Measurements from ENCODE around the gene CXCL3. TPM values are rescaled to one million over a fixed set of nuclear protein-coding genes. Genes with fewer than 3 reads are reported as not detected.

The CXCL3 gene
- total and polyA plus RNA-seq, 9 of the 15 experiments (the other 6 are each of a cell fraction or from before 2014, with no cell fraction given): 2.3 to 8.9 (median 6.1) TPM

GRCh38 chr4:74056114-74056857 lies 17.8 kb upstream of the CXCL3 start (continued):
- TF ChIP-seq PRPF4 (IDR thresholded peaks at IDR 0.05; ENCODE audit: insufficient read depth, low read depth, low read length, poor library complexity, severe bottlenecking) (no peak), YY1 (IDR thresholded peaks at IDR 0.05; ENCODE audit: borderline replicate concordance in 1 of 3, control insufficient read depth in 1 of 3, extremely low read depth in 1 of 3, insufficient read depth in 3 of 3, insufficient read length in 1 of 3, insufficient replicate concordance in 2 of 3, low read depth in 1 of 3, low read length in 2 of 3) (peak in 1 of 3 experiments; percentile 8), NFRKB (IDR thresholded peaks at IDR 0.05; ENCODE audit: low read depth) (peak; percentile 98), CTCFL (IDR thresholded peaks at IDR 0.05; ENCODE audit: borderline replicate concordance, insufficient read depth, low read depth, low read length, poor library complexity, severe bottlenecking) (no peak), GATAD2B (IDR thresholded peaks at IDR 0.05; ENCODE audit: borderline replicate concordance) (peak; percentile 68), NFXL1 (CRISPR knock-in tag; IDR thresholded peaks at IDR 0.05) (peak; percentile 67), KLF13 (tag; IDR thresholded peaks at IDR 0.05; ENCODE audit: borderline replicate concordance, low read depth) (peak; percentile 62; the same call in 1 of the 2 replicates), RBM39 (optimal IDR thresholded peaks at IDR 0.05; ENCODE audit: low read depth, low read length) (no peak), MAFF (IDR thresholded peaks at IDR 0.05; ENCODE audit: low read length) (peak; percentile 100), NR2C2 (CRISPR knock-in tag; IDR thresholded peaks at IDR 0.05) (no peak), NR2C2 (tag; IDR thresholded peaks at IDR 0.05) (peak; percentile 88), HDAC1 (IDR thresholded peaks at IDR 0.05) (peak in 1 of 2 experiments; percentile 21; a peak in 1 of 4 replicates)
- TF ChIP-seq, protein P1, sequence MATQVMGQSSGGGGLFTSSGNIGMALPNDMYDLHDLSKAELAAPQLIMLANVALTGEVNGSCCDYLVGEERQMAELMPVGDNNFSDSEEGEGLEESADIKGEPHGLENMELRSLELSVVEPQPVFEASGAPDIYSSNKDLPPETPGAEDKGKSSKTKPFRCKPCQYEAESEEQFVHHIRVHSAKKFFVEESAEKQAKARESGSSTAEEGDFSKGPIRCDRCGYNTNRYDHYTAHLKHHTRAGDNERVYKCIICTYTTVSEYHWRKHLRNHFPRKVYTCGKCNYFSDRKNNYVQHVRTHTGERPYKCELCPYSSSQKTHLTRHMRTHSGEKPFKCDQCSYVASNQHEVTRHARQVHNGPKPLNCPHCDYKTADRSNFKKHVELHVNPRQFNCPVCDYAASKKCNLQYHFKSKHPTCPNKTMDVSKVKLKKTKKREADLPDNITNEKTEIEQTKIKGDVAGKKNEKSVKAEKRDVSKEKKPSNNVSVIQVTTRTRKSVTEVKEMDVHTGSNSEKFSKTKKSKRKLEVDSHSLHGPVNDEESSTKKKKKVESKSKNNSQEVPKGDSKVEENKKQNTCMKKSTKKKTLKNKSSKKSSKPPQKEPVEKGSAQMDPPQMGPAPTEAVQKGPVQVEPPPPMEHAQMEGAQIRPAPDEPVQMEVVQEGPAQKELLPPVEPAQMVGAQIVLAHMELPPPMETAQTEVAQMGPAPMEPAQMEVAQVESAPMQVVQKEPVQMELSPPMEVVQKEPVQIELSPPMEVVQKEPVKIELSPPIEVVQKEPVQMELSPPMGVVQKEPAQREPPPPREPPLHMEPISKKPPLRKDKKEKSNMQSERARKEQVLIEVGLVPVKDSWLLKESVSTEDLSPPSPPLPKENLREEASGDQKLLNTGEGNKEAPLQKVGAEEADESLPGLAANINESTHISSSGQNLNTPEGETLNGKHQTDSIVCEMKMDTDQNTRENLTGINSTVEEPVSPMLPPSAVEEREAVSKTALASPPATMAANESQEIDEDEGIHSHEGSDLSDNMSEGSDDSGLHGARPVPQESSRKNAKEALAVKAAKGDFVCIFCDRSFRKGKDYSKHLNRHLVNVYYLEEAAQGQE (IDR thresholded peaks at IDR 0.05; ENCODE audit: borderline replicate concordance): peak; percentile 9; the same call in 1 of the 2 replicates
- TF ChIP-seq, protein P1 (CRISPR knock-in tag; IDR thresholded peaks at IDR 0.05; ENCODE audit: low read depth): no peak

All from K562 (cell line).